T-cell (primary cell): ENCODE measurements around the gene GADD45A. TPM values are rescaled to one million over a fixed set of nuclear protein-coding genes. Genes with fewer than 3 reads are reported as not detected.

Source experiments
- ATAC-seq, 4 experiments: fragments of 200-7000 bp in 3 of 4; fragments of 150-1000 bp in 1 of 4; cut with Tn5 transposase; replicated peaks in 1 of 4; 1 replicate in 3 of 4; 2 replicates in 1 of 4; pipeline ENCODE4 v1.10.0; 2021; ENCODE audit warnings: moderate library complexity in 3 of 4, mild to moderate bottlenecking in 2 of 4, moderate number of reproducible peaks in 1 of 4
- CTCF ChIA-PET, 2 donors: fragments of 300-600 bp; sonication (Branson Sonifier 250); formaldehyde crosslinking; loops; one replicate each; lab custom pipeline; 2022; ENCODE audit warnings: antibody characterized with exemption in 2 of 2; lab: Charles Lee
- POLR2A ChIA-PET, 2 donors: fragments of 300-600 bp; sonication (Branson Sonifier 250); formaldehyde crosslinking; loops; one replicate each; lab custom pipeline; 2022; ENCODE audit warnings: antibody characterized with exemption in 2 of 2; lab: Charles Lee
- DNase-seq, 35 experiments: peaks; one replicate each; pipeline versions ENCODE4 v3.0.0 to v3.0.0-alpha.2; 2013 to 2023
- H3K27ac ChIP-seq: one replicate; pipeline ENCODE4 v1.5.1; 2013; ENCODE audit warnings: low read length
- H3K27me3 ChIP-seq, 2 experiments: replicated peaks in 1 of 2; 1 replicate in 1 of 2; 2 replicates in 1 of 2; pipeline versions ENCODE4 v1.6.1 to v1.7.0; 2013; ENCODE audit warnings: low read length in 1 of 2, mixed read lengths in 1 of 2; ENCODE audit not compliant: control insufficient read depth in 2 of 2, insufficient read depth in 2 of 2; ENCODE audit errors: extremely low read depth in 1 of 2
- H3K36me3 ChIP-seq, 2 donors: 1 replicate in 1 of 2; 2 replicates in 1 of 2; pipeline versions ENCODE4 v1.6.1 to v1.7.0; 2013; ENCODE audit warnings: low read length in 1 of 2; ENCODE audit not compliant: control insufficient read depth in 2 of 2, insufficient read depth in 1 of 2; ENCODE audit errors: extremely low read depth in 1 of 2
- H3K4me1 ChIP-seq, 2 experiments: 1 replicate in 1 of 2; 2 replicates in 1 of 2; pipeline versions ENCODE4 v1.6.1 to v1.7.0; 2013; ENCODE audit warnings: low read length in 2 of 2, mixed read lengths in 1 of 2; ENCODE audit not compliant: insufficient read depth in 2 of 2, control insufficient read depth in 1 of 2; ENCODE audit errors: extremely low read depth in 1 of 2
- H3K4me3 ChIP-seq, 2 donors: 1 replicate in 1 of 2; 2 replicates in 1 of 2; pipeline versions ENCODE4 v1.5.1 to v1.7.0; 2013; ENCODE audit warnings: mild to moderate bottlenecking in 2 of 2, low read length in 1 of 2, moderate library complexity in 1 of 2; ENCODE audit not compliant: control insufficient read depth in 1 of 2; ENCODE audit errors: extremely low read depth in 1 of 2
- H3K9me3 ChIP-seq: 2 replicates; pipeline ENCODE4 v1.7.0; 2013
- H3K27ac Mint-ChIP-seq, 2 donors: one replicate each; pipeline ENCODE4 v1.8.0; 2020 to 2021; ENCODE audit warnings: mild to moderate bottlenecking in 2 of 2, mixed read lengths in 2 of 2
- H3K27me3 Mint-ChIP-seq, 2 donors: one replicate each; pipeline ENCODE4 v1.8.0; 2021 to 2022; ENCODE audit warnings: mixed read lengths in 2 of 2
- H3K36me3 Mint-ChIP-seq: one replicate; pipeline ENCODE4 v1.8.0; 2021; ENCODE audit warnings: mixed read lengths
- H3K4me1 Mint-ChIP-seq, 3 donors: one replicate each; pipeline ENCODE4 v1.8.0; 2020 to 2022; ENCODE audit warnings: mixed read lengths in 3 of 3, mild to moderate bottlenecking in 1 of 3
- H3K4me3 Mint-ChIP-seq, 3 donors: one replicate each; pipeline ENCODE4 v1.8.0; 2020 to 2022; ENCODE audit warnings: mild to moderate bottlenecking in 3 of 3, mixed read lengths in 3 of 3, moderate library complexity in 3 of 3
- H3K9me3 Mint-ChIP-seq, 3 donors: one replicate each; pipeline ENCODE4 v1.8.0; 2020 to 2022; ENCODE audit warnings: mixed read lengths in 3 of 3
- WGBS: methylation state at CpG from one replicate; pipeline ENCODE4 v1.1.5; 2013; ENCODE audit warnings: missing lambda C conversion rate; ENCODE audit not compliant: insufficient coverage; 5-methylcytosine and 5-hydroxymethylcytosine counted together
- total RNA-seq, 35 experiments: library from RNA in 6 of 35; stranded (reverse) in 6 of 35; fragments of 120-200 nt in 1 of 35; gene quantifications; one replicate each; pipeline versions ENCODE4 v1.2.1 to v1.2.4 and lab custom pipeline; 2013 to 2026

Gene GADD45A
- total RNA-seq, 5 donors from 2014 or later (not counting 1 experiment from before 2014, with no cell fraction given) = 16.0 to 85.8 (median 21.9) TPM

GRCh38 chr1:67680486-67680885, 4.5 kb upstream of the GADD45A start:
- Histone ChIP-seq H3K27me3 (no peaks in the 10 kb centered on the region), H3K36me3 (no peaks in the 10 kb centered on the region), H3K4me1 (peaks cover 8% of the 10 kb centered on the region in 2 experiments), H3K27ac (no peak overlapping the region), H3K9me3 (no peaks in the 10 kb centered on the region), H3K4me3 (no peak overlapping the region)
- ATAC-seq (no peak), DNase-seq (no peak)
- Mint-ChIP-seq H3K9me3 (no peaks in the 10 kb centered on the region), H3K27ac (no peak overlapping the region), H3K4me3 (no peak overlapping the region), H3K36me3 (no peaks in the 10 kb centered on the region), H3K4me1 (peaks cover 22 to 23% (median 22%) of the 10 kb centered on the region in 3 donors), H3K27me3 (peaks cover 0 to 2% of the 10 kb centered on the region in 2 donors)
- CTCF ChIA-PET = interaction anchor here in 1 of 2 donors (0.6 to 1.2 kb wide), 2 partner anchors 11 to 79 kb away, joined by 3 read pairs; no protein-coding TSS in a partner anchor
- WGBS = 96% methylated on average over 2 of the region's 2 CpGs
- POLR2A ChIA-PET = no interaction called here

- POLR2A ChIA-PET = interaction anchor here in 1 of 2 donors (0.6 kb wide), 1 partner anchor 1654 kb away, joined by 3 read pairs; no protein-coding TSS in a partner anchor
- no peak for DNase-seq
Observed at GRCh38 chr1:67682659-67683197, 2.3 kb upstream of the GADD45A start.

GRCh38 chr1:67683316-67683715, 1.7 kb upstream of the GADD45A start:
- Histone ChIP-seq H3K4me1 (peaks cover 4 to 14% of the 10 kb centered on the region in 2 experiments), H3K9me3 (no peaks in the 10 kb centered on the region), H3K27ac (no peak overlapping the region), H3K4me3 (no peak overlapping the region), H3K27me3 (no peaks in the 10 kb centered on the region), H3K36me3 (peaks cover 0 to 1% of the 10 kb centered on the region in 2 donors)
- no peak for ATAC-seq
- H3K4me1 Mint-ChIP-seq = peaks cover 29 to 34% (median 31%) of the 10 kb centered on the region in 3 donors
- ChIA-PET CTCF (interaction anchor here (1.5 to 2.1 kb wide), 2 partner anchors 9 to 122 kb away, joined by 3 to 17 read pairs; no protein-coding TSS in a partner anchor), POLR2A (interaction anchor here in 1 of 2 donors (3.3 kb wide), 1 partner anchor 9 kb away, joined by 18 read pairs; no protein-coding TSS in a partner anchor)
- peak overlapping the region; percentile 57 to 70 for H3K27ac Mint-ChIP-seq
- DNase-seq = no peak
- no peaks in the 10 kb centered on the region for H3K9me3 Mint-ChIP-seq
- H3K27me3 Mint-ChIP-seq = peaks cover 0 to 2% of the 10 kb centered on the region in 2 donors
- H3K36me3 Mint-ChIP-seq = peaks cover 5% of the 10 kb centered on the region
- peak overlapping the region in 1 of 3 donors; percentile 92 for H3K4me3 Mint-ChIP-seq
- WGBS = 80% methylated on average over 1 of the region's 3 CpGs

More at GRCh38 chr1:67682659-67683197, 2.3 kb upstream of the GADD45A start:
- Mint-ChIP-seq H3K36me3 (peaks cover 2% of the 10 kb centered on the region), H3K9me3 (no peaks in the 10 kb centered on the region), H3K4me3 (no peak overlapping the region), H3K27me3 (peaks cover 0 to 2% of the 10 kb centered on the region in 2 donors), H3K27ac (no peak overlapping the region), H3K4me1 (peaks cover 29 to 33% (median 31%) of the 10 kb centered on the region in 3 donors)
- Histone ChIP-seq H3K4me3 (no peak overlapping the region), H3K27ac (no peak overlapping the region), H3K36me3 (no peaks in the 10 kb centered on the region), H3K9me3 (no peaks in the 10 kb centered on the region), H3K27me3 (no peaks in the 10 kb centered on the region), H3K4me1 (peaks cover 4 to 14% of the 10 kb centered on the region in 2 experiments)
- no peak for ATAC-seq
- CTCF ChIA-PET = interaction anchor here in 1 of 2 donors (0.7 kb wide), 1 partner anchor 9 kb away, joined by 3 read pairs; no protein-coding TSS in a partner anchor
- no CpG with 5 or more reads among the region's 3 CpGs for WGBS

- ATAC-seq (no peak), DNase-seq (peak in 1 of 35 experiments; percentile 31)
- peaks cover 4 to 14% of the 10 kb centered on the region in 2 experiments for H3K4me1 ChIP-seq
- H3K27ac ChIP-seq = peak overlapping the region; percentile 45
- peak overlapping the region in 1 of 2 donors; percentile 80 for H3K4me3 ChIP-seq
- H3K27ac Mint-ChIP-seq = peak overlapping the region; percentile 70 to 82
- H3K4me1 Mint-ChIP-seq = peaks cover 29 to 34% (median 31%) of the 10 kb centered on the region in 3 donors
- 0% methylated on average over 4 of the region's 8 CpGs for WGBS
- POLR2A ChIA-PET = interaction anchor here (0.6 to 3.3 kb wide), 3 partner anchors 9 to 10 kb away, joined by 3 to 23 read pairs (median 18); no protein-coding TSS in a partner anchor
- CTCF ChIA-PET = interaction anchor here (0.6 to 2.1 kb wide), 4 partner anchors 9 to 122 kb away, joined by 3 to 17 read pairs (median 3); no protein-coding TSS in a partner anchor
- no peaks in the 10 kb centered on the region for H3K9me3 Mint-ChIP-seq
- peaks cover 3 to 4% of the 10 kb centered on the region in 2 donors for H3K36me3 ChIP-seq
- peak overlapping the region; percentile 86 to 93 (median 92) for H3K4me3 Mint-ChIP-seq
- H3K27me3 ChIP-seq = no peaks in the 10 kb centered on the region
- peaks cover 0 to 2% of the 10 kb centered on the region in 2 donors for H3K27me3 Mint-ChIP-seq
- H3K36me3 Mint-ChIP-seq = peaks cover 9% of the 10 kb centered on the region
- no peaks in the 10 kb centered on the region for H3K9me3 ChIP-seq
Observed at GRCh38 chr1:67683766-67684525, 1.1 kb upstream of the GADD45A start.

GRCh38 chr1:67684526-67685066, 405 bp upstream of the GADD45A start:
- Histone ChIP-seq H3K36me3 (peaks cover 3 to 4% of the 10 kb centered on the region in 2 donors), H3K4me3 (peak overlapping the region; percentile 80 to 84), H3K27ac (peak overlapping the region; percentile 45), H3K4me1 (peaks cover 4 to 14% of the 10 kb centered on the region in 2 experiments), H3K27me3 (no peaks in the 10 kb centered on the region), H3K9me3 (no peaks in the 10 kb centered on the region)
- H3K9me3 Mint-ChIP-seq = no peaks in the 10 kb centered on the region
- peaks cover 29 to 34% (median 31%) of the 10 kb centered on the region in 3 donors for H3K4me1 Mint-ChIP-seq
- CTCF ChIA-PET = interaction anchor here (0.6 to 2.1 kb wide), 13 partner anchors 10 to 470 kb away, joined by 3 to 17 read pairs (median 3); no protein-coding TSS in a partner anchor
- peaks cover 0 to 2% of the 10 kb centered on the region in 2 donors for H3K27me3 Mint-ChIP-seq
- peak overlapping the region; percentile 82 to 90 for H3K27ac Mint-ChIP-seq
- WGBS = 0% methylated on average over 9 of the region's 20 CpGs
- POLR2A ChIA-PET = interaction anchor here (0.6 to 3.3 kb wide), 17 partner anchors 8 to 760 kb away, joined by 3 to 23 read pairs (median 6); partner anchors contain the start of genes DNAI4 (in 1 of the 2) and MIER1 (in 1 of the 2)
- peaks cover 9% of the 10 kb centered on the region for H3K36me3 Mint-ChIP-seq
- ATAC-seq (no peak), DNase-seq (no peak)
- peak overlapping the region; percentile 86 to 93 (median 92) for H3K4me3 Mint-ChIP-seq
